PFSK-1 (cell line): ENCODE results near the gene RFX3.

Source experiments
- FOXP2 ChIP-seq: optimal IDR thresholded peaks from 2 replicates; pipeline ENCODE3; 2011; ENCODE audit warnings: borderline replicate concordance, control low read depth, inconsistent platforms; ENCODE audit not compliant: insufficient read depth; ENCODE audit errors: extremely low read length, extremely low read depth
- POLR2AphosphoS5 ChIP-seq: IDR thresholded peaks from 2 replicates; pipeline ENCODE4 v1.6.1; 2012; ENCODE audit warnings: low read depth, mild to moderate bottlenecking, control low read depth, low read length, moderate library complexity
- SIN3A ChIP-seq: IDR thresholded peaks from 2 replicates; pipeline ENCODE4 v1.6.1; 2012; ENCODE audit warnings: mild to moderate bottlenecking, low read length, moderate library complexity, borderline replicate concordance; ENCODE audit not compliant: insufficient read depth
- TAF1 ChIP-seq: IDR thresholded peaks from 2 replicates; pipeline ENCODE4 v1.6.1; 2012; ENCODE audit warnings: low read length, control low read depth, borderline replicate concordance; ENCODE audit not compliant: insufficient read depth
- TF ChIP-seq, protein P1 (sequence below), 2 experiments: IDR thresholded peaks; 2 replicates each; pipeline versions ENCODE4 v1.6.1 to v1.8.0; 2011 to 2012; ENCODE audit warnings: low read depth in 2 of 2, low read length in 2 of 2, control low read depth in 1 of 2, inconsistent platforms in 1 of 2, mild to moderate bottlenecking in 1 of 2, moderate library complexity in 1 of 2; ENCODE audit not compliant: insufficient read depth in 1 of 2

RFX3 gene

DNA sequence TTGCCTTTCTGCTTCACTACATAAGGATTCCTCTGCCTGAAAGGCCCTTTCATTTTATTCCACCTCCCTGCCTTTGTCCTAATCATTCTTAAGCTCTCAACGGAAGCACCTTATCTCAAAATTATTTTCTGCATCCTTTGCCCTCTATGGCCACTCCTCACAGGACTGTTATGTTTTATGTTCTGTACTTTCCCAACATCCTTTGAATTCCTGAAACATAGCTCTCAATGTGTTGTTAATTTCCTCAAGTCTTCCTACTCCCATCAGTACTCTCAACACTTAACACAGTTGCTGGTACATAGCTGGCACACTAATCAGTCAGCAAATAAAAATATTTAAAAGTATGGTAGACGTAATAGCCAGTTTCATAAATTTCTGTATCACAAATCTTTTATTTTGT is 193.0 kb downstream of the RFX3 start:
- TF ChIP-seq, protein P1, sequence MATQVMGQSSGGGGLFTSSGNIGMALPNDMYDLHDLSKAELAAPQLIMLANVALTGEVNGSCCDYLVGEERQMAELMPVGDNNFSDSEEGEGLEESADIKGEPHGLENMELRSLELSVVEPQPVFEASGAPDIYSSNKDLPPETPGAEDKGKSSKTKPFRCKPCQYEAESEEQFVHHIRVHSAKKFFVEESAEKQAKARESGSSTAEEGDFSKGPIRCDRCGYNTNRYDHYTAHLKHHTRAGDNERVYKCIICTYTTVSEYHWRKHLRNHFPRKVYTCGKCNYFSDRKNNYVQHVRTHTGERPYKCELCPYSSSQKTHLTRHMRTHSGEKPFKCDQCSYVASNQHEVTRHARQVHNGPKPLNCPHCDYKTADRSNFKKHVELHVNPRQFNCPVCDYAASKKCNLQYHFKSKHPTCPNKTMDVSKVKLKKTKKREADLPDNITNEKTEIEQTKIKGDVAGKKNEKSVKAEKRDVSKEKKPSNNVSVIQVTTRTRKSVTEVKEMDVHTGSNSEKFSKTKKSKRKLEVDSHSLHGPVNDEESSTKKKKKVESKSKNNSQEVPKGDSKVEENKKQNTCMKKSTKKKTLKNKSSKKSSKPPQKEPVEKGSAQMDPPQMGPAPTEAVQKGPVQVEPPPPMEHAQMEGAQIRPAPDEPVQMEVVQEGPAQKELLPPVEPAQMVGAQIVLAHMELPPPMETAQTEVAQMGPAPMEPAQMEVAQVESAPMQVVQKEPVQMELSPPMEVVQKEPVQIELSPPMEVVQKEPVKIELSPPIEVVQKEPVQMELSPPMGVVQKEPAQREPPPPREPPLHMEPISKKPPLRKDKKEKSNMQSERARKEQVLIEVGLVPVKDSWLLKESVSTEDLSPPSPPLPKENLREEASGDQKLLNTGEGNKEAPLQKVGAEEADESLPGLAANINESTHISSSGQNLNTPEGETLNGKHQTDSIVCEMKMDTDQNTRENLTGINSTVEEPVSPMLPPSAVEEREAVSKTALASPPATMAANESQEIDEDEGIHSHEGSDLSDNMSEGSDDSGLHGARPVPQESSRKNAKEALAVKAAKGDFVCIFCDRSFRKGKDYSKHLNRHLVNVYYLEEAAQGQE (IDR thresholded peaks at IDR 0.05; ENCODE audit: insufficient read depth in 1 of 2, low read depth in 2 of 2, low read length in 2 of 2): no peak
- no peak for TF ChIP-seq FOXP2
- no peak for TF ChIP-seq TAF1
- no peak for TF ChIP-seq POLR2AphosphoS5
- TF ChIP-seq SIN3A: no peak

DNA sequence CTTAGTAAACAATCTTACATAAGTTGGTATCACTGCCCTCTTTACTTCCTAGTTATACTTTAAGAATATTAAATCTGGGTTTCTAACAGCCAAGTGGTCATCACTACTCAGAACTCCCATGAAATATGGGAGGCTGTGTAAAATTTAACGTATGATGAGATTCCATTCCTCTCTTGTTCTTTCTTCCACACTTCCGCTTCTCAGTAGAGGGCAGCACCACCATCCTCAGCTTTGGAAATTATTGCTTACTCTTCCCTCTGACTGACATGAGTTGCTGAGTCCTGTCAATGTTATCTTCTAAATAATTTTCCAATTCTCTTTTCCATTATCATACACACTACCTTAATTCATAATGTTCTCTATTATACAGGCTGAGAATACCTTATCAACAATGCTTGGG is 194.0 kb downstream of the RFX3 start:
- TF ChIP-seq POLR2AphosphoS5 (no peak), FOXP2 (no peak), SIN3A (no peak), TAF1 (no peak)
- TF ChIP-seq, protein P1 (IDR thresholded peaks at IDR 0.05; ENCODE audit: insufficient read depth in 1 of 2, low read depth in 2 of 2, low read length in 2 of 2): no peak

DNA sequence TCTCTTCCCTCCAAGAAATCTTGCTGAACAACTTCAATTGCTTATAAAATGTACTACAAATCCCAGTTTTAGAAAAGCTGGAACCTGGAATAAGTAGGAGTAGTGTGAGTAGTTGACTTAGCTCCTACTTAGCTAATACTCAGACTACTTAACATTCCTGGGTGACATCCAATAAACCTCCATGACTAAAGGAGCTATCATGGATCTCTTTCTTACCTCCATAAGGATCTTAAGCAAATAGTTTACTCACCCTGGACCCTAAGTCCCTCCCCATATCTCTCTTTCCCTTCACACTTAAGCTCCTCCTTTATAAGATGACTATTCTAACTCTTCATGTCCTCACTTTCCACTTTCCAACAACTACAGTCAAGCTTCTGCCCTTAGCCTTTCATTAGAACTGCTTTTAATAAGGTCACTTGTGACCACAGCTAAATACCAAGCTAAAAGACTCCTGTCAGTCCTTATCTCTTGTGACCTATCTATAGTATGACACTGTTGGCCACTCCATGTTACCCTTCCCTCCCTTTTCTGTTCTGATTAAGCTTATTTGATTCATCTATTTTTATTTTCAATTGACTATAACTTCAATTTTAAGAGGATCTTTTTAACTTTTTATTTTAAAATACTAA is 194.9 kb downstream of the RFX3 start:
- TF ChIP-seq FOXP2 (no peak), TAF1 (no peak), POLR2AphosphoS5 (no peak), SIN3A (no peak)
- TF ChIP-seq, protein P1 (IDR thresholded peaks at IDR 0.05; ENCODE audit: insufficient read depth in 1 of 2, low read depth in 2 of 2, low read length in 2 of 2): no peak

DNA sequence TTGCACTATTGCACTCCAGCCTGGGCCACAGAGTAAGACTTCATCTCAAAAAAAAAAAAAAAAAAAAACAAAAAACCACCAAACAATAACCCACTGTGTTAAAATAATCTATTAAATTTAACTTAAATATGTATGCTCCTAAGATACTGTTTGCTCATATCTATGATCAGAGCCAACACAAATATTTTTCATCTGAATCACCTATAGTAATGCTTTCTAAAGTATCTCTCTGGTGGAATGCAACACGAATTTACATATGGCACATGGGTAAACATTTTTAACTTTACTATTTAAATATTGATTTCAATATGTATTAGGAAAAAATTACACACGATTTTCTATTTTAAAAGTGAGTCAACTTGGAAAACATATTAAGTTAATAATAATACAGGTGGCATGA is 196.4 kb downstream of the RFX3 start:
- TF ChIP-seq SIN3A: no peak
- TF ChIP-seq, protein P1 (IDR thresholded peaks at IDR 0.05; ENCODE audit: insufficient read depth in 1 of 2, low read depth in 2 of 2, low read length in 2 of 2): no peak
- TF ChIP-seq POLR2AphosphoS5: no peak
- no peak for TF ChIP-seq FOXP2
- TF ChIP-seq TAF1: no peak

DNA sequence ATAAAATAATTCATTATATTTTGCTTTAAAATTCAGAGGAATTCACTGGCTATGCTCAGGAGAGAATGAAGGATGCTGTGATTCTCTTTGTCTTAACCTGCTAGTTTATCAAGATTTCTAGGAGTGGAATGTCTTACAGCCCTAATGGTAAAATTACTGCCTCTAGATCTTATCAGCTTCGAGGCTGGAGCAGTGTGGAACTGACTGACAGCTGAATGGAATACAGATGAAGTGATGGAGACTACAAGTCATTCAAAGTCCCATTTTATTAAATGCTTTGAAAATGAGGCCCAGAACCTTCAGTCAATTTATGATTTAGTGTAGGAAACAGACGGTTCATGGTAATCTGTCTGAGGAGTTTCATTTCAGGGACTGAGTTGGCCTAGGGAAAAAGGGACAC is 202.1 kb downstream of the RFX3 start:
- TF ChIP-seq SIN3A: no peak
- TF ChIP-seq, protein P1 (IDR thresholded peaks at IDR 0.05; ENCODE audit: insufficient read depth in 1 of 2, low read depth in 2 of 2, low read length in 2 of 2): no peak
- TF ChIP-seq POLR2AphosphoS5: no peak
